ENCODE measurements around the gene SSBP2. TPM values are rescaled to one million over a fixed set of nuclear protein-coding genes. Genes with fewer than 3 reads are reported as not detected.

Gene SSBP2
- total and polyA plus RNA-seq, 2 of the 8 experiments (the other 6 are each of a cell fraction or from before 2014, with no cell fraction given), result 21.5 to 36.2 TPM

- Histone ChIP-seq H3K27ac (ENCODE audit: low read depth, low read length) (no peak overlapping the region), H2BK20ac (ENCODE audit: low read length) (no peak overlapping the region), H3K79me2 (ENCODE audit: control insufficient read depth in 1 of 2, insufficient read depth in 2 of 2, low read length in 2 of 2) (no peaks in the 10 kb centered on the region), H4K8ac (ENCODE audit: extremely low read depth, insufficient read depth, low read length) (no peak overlapping the region), H3K56ac (replicated peaks; ENCODE audit: insufficient read length, low read depth, low read length) (no peak overlapping the region), H2BK120ac (replicated peaks; ENCODE audit: low read depth, low read length) (no peak overlapping the region), H3K4me2 (ENCODE audit: insufficient read depth in 1 of 2, low read depth in 2 of 2, low read length in 2 of 2) (no peak overlapping the region), H2BK15ac (ENCODE audit: low read length) (no peak overlapping the region), H3K18ac (ENCODE audit: extremely low read depth, low read length) (no peak overlapping the region), H2AK5ac (ENCODE audit: low read depth, low read length) (no peak overlapping the region), H3K23ac (ENCODE audit: insufficient read length) (no peak overlapping the region), H3K36me3 (ENCODE audit: control insufficient read depth in 2 of 4, insufficient read depth in 4 of 4, low read length in 3 of 4) (no peaks in the 10 kb centered on the region), H3K9ac (replicated peaks in 1 of 4; ENCODE audit: extremely low read depth in 1 of 4, low read depth in 3 of 4, low read length in 3 of 4) (no peak overlapping the region), H3K23me2 (ENCODE audit: low read depth, low read length) (no peaks in the 10 kb centered on the region), H3K4ac (replicated peaks; ENCODE audit: insufficient read length, low read depth, low read length) (no peak overlapping the region), H4K91ac (replicated peaks; ENCODE audit: insufficient read length, low read length) (no peak overlapping the region), H2BK12ac (ENCODE audit: low read depth, low read length) (no peak overlapping the region), H4K20me1 (replicated peaks in 1 of 2; ENCODE audit: control insufficient read depth in 1 of 2, insufficient read depth in 2 of 2, low read length in 2 of 2) (no peaks in the 10 kb centered on the region), H3K79me1 (ENCODE audit: low read depth, low read length) (no peaks in the 10 kb centered on the region), H3K27me3 (replicated peaks in 1 of 4; ENCODE audit: control insufficient read depth in 3 of 4, extremely low read depth in 1 of 4, insufficient read depth in 3 of 4, low read length in 3 of 4) (no peaks in the 10 kb centered on the region), H4K5ac (ENCODE audit: insufficient read length, low read depth, low read length) (no peak overlapping the region), H3K14ac (ENCODE audit: insufficient read length) (no peak overlapping the region), H3K9me3 (ENCODE audit: insufficient read depth in 2 of 2, low read depth in 1 of 2, low read length in 1 of 2) (no peaks in the 10 kb centered on the region), H2AFZ (ENCODE audit: low read length) (no peak overlapping the region), H3K4me3 (ENCODE audit: extremely low read depth in 1 of 4, insufficient read depth in 2 of 4, low read depth in 3 of 4, low read length in 4 of 4) (no peak overlapping the region), H3K4me1 (replicated peaks in 1 of 4; ENCODE audit: control insufficient read depth in 3 of 4, insufficient read depth in 4 of 4, low read length in 3 of 4) (no peaks in the 10 kb centered on the region; a peak in 1 of 7 replicates), H2BK5ac (ENCODE audit: low read depth, low read length) (no peak overlapping the region)
- FAIRE-seq, result no peak
- no peak for TF ChIP-seq CTBP2 (IDR thresholded peaks at IDR 0.05; ENCODE audit: borderline replicate concordance, insufficient read depth, insufficient read length, low read length)
- TF ChIP-seq GABPA (IDR thresholded peaks at IDR 0.05; ENCODE audit: borderline replicate concordance, insufficient read depth, low read length), result no peak
- no peak for TF ChIP-seq KDM1A (IDR thresholded peaks at IDR 0.05; ENCODE audit: borderline replicate concordance, low read length)
- TF ChIP-seq NRF1 (IDR thresholded peaks at IDR 0.05; ENCODE audit: low read depth, low read length), result no peak
- no peak for TF ChIP-seq SP4 (IDR thresholded peaks at IDR 0.05; ENCODE audit: low read length)
- TF ChIP-seq MAFK (IDR thresholded peaks at IDR 0.05; ENCODE audit: low read depth, low read length), result no peak
- no peak for TF ChIP-seq TEAD4 (IDR thresholded peaks at IDR 0.05; ENCODE audit: low read depth, low read length)
- TF ChIP-seq TBP (IDR thresholded peaks at IDR 0.05; ENCODE audit: low read depth, low read length), result no peak
- no peak for TF ChIP-seq EP300 (IDR thresholded peaks at IDR 0.05; ENCODE audit: borderline replicate concordance in 1 of 2, low read depth in 2 of 2, low read length in 2 of 2)
- TF ChIP-seq EZH2 (IDR thresholded peaks at IDR 0.05; ENCODE audit: low read depth, low read length, severe bottlenecking), result no peak
- TF ChIP-seq SP2 (IDR thresholded peaks at IDR 0.05; ENCODE audit: low read length), result no peak
- TF ChIP-seq CHD2 (IDR thresholded peaks at IDR 0.05; ENCODE audit: low read length), result no peak
- TF ChIP-seq SIX5 (IDR thresholded peaks at IDR 0.05; ENCODE audit: low read depth, low read length), result no peak
- POLR2A ChIA-PET (ENCODE audit: partially characterized antibody), result no interaction called here
- DNase-seq (ENCODE audit: low read depth in 1 of 2, low spot score in 2 of 2), result no peak
- CTCF ChIA-PET (ENCODE audit: partially characterized antibody), result interaction anchor here (0.6 to 1.3 kb wide), 2 partner anchors 9 to 218 kb away, joined by 3 read pairs; no protein-coding TSS in a partner anchor
Measured at GRCh38 chr5:81513982-81514381, 236.9 kb downstream of the SSBP2 start.
